Activated T-helper 2 cell treated with anti-CD3 and anti-CD28 coated beads, Interferon-gamma antibody, Interleukin-2, Interleukin-4, amounts not matched to agents 10 μg/mL and 5 μg/mL and 100 μg/mL, durations not matched to agents 14 hours and 24 hours and 36 hours (primary cell): ENCODE results near the gene PAIP2. TPM values are rescaled to one million over a fixed set of nuclear protein-coding genes. Genes with fewer than 3 reads are reported as not detected.

ENCODE experiments used
- DNase-seq: peaks from one replicate; pipeline ENCODE4 v3.0.0; 2021; ENCODE audit warnings: low spot score
- H3K27ac Mint-ChIP-seq: one replicate; pipeline ENCODE4 v1.8.0; 2021; ENCODE audit warnings: mixed read lengths
- H3K27me3 Mint-ChIP-seq: one replicate; pipeline ENCODE4 v1.8.0; 2021; ENCODE audit warnings: low read depth, mixed read lengths
- H3K36me3 Mint-ChIP-seq: one replicate; pipeline ENCODE4 v1.8.0; 2021; ENCODE audit warnings: low read depth, mixed read lengths
- H3K4me1 Mint-ChIP-seq: one replicate; pipeline ENCODE4 v1.8.0; 2021; ENCODE audit warnings: low read depth, mixed read lengths
- H3K4me3 Mint-ChIP-seq: one replicate; pipeline ENCODE4 v1.8.0; 2021; ENCODE audit warnings: low read depth, mild to moderate bottlenecking, moderate library complexity, mixed read lengths
- H3K9me3 Mint-ChIP-seq: one replicate; pipeline ENCODE4 v1.8.0; 2021; ENCODE audit warnings: mixed read lengths
- intact Hi-C: fragments of 100-400 bp; cut with micrococcal nuclease; formaldehyde crosslinking; loops from one replicate; pipeline ENCODE4 v1.15.1; 2023
- total RNA-seq: library from RNA; stranded (reverse); gene quantifications from 2 replicates; pipeline ENCODE4 v1.2.3, GENCODE V29; 2022

Gene PAIP2
- total RNA-seq, 1 donor from 2014 or later = 98.2 TPM

DNA sequence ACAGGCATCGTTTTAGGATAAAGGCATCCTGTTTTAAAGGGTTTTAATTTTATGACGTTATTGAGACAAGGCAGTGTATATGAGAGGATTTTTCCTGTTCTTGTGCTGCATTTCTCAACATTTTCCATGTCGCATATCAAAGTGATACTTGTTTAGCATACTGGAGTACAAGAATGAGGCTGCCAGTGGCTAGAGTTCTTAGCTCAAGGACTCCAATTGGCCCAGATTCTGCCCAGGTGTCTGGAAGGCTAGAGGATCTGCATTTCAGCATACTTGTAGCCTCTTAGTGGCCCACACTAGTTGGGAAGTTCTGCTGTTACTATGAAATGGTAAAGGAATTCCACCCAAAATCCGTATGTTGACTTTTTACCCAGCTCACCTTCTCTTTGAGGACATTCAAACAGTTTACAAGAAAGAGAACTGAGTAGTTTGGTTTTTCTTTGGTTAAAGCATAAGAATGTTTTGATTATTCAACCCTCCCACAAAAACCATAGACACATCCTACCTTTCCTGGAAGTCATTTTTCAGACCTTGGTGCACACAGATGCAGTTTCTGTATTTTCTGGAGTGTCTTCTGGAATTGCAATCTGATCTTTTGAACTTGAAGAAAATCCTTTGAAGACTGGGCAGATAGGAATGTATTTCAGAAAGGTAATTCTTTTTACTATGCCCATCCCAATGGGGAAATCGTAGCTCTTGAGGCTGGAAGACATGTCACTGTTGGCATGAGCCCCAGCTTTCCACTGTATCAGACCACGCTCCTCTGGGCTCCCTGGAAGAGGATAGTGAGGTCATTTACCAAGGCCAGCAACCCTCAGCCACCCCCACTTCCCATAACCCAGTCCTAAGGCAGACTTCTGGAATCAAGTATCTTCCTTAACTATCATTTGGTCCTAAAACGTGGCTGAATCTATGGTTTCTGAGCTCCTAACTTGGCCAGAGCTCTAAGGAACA is 30.1 kb downstream of the PAIP2 start:
- intact Hi-C loops = no loop called here
- H3K27ac Mint-ChIP-seq = peak overlapping the region; percentile 18
- H3K27me3 Mint-ChIP-seq = no peaks in the 10 kb centered on the region
- peaks cover 13% of the 10 kb centered on the region for H3K4me1 Mint-ChIP-seq
- H3K9me3 Mint-ChIP-seq = no peaks in the 10 kb centered on the region
- H3K36me3 Mint-ChIP-seq = peaks cover 36% of the 10 kb centered on the region
- H3K4me3 Mint-ChIP-seq = no peak overlapping the region
- DNase-seq = no peak

GRCh38 chr5:139374909-139375308 is 33.3 kb downstream of the PAIP2 start:
- intact Hi-C loops = no loop called here
- no peak overlapping the region for H3K4me3 Mint-ChIP-seq
- peaks cover 22% of the 10 kb centered on the region for H3K4me1 Mint-ChIP-seq
- peaks cover 30% of the 10 kb centered on the region for H3K36me3 Mint-ChIP-seq
- DNase-seq = no peak
- H3K27ac Mint-ChIP-seq = no peak overlapping the region
- no peaks in the 10 kb centered on the region for H3K27me3 Mint-ChIP-seq
- H3K9me3 Mint-ChIP-seq = no peaks in the 10 kb centered on the region

GRCh38 chr5:139376364-139376763 is 34.7 kb downstream of the PAIP2 start:
- Mint-ChIP-seq H3K36me3 (peaks cover 23% of the 10 kb centered on the region), H3K4me1 (peaks cover 19% of the 10 kb centered on the region), H3K27ac (no peak overlapping the region), H3K4me3 (no peak overlapping the region), H3K27me3 (no peaks in the 10 kb centered on the region), H3K9me3 (no peaks in the 10 kb centered on the region)
- intact Hi-C loops = no loop called here
- no peak for DNase-seq

- no peaks in the 10 kb centered on the region for H3K9me3 Mint-ChIP-seq
- H3K4me3 Mint-ChIP-seq = no peak overlapping the region
- H3K36me3 Mint-ChIP-seq = peaks cover 15% of the 10 kb centered on the region
- H3K4me1 Mint-ChIP-seq = peaks cover 10% of the 10 kb centered on the region
- no peaks in the 10 kb centered on the region for H3K27me3 Mint-ChIP-seq
- intact Hi-C loops = no loop called here
- DNase-seq = no peak
- H3K27ac Mint-ChIP-seq = no peak overlapping the region
These were observed 35.6 kb downstream of the PAIP2 start for GRCh38 chr5:139377226-139377625.

- H3K9me3 Mint-ChIP-seq = no peaks in the 10 kb centered on the region
- no peaks in the 10 kb centered on the region for H3K27me3 Mint-ChIP-seq
- H3K27ac Mint-ChIP-seq = no peak overlapping the region
- no peak overlapping the region for H3K4me3 Mint-ChIP-seq
- peaks cover 13% of the 10 kb centered on the region for H3K36me3 Mint-ChIP-seq
- intact Hi-C loops = no loop called here
- peaks cover 9% of the 10 kb centered on the region for H3K4me1 Mint-ChIP-seq
- DNase-seq = no peak
These were observed 36.6 kb downstream of the PAIP2 start for GRCh38 chr5:139378101-139378825.

DNA sequence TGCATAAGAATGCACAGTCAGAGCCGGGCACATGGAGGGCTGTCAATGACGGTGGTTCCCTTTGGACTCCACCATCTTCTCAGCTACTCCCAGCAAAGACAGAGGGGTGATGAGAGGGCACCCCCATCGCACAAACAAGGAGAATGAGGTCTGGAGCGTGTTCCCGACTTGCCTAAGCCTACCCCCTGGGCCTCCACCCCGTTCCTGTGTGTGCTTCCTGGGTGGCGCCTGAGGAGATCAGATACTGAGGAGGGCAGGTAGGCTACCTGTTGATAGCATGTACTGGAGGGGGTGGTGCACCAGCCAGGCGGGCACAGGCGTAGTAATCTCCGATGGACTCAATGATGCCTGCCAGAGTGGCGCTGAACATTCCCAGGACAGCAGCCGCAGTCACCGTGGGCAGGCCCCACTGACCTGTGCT is 37.3 kb downstream of the PAIP2 start:
- no peak for DNase-seq
- Mint-ChIP-seq H3K27ac (peak overlapping the region; percentile 53), H3K9me3 (no peaks in the 10 kb centered on the region), H3K36me3 (peaks cover 10% of the 10 kb centered on the region), H3K27me3 (no peaks in the 10 kb centered on the region), H3K4me1 (peaks cover 9% of the 10 kb centered on the region), H3K4me3 (no peak overlapping the region)
- intact Hi-C loops = no loop called here

DNA sequence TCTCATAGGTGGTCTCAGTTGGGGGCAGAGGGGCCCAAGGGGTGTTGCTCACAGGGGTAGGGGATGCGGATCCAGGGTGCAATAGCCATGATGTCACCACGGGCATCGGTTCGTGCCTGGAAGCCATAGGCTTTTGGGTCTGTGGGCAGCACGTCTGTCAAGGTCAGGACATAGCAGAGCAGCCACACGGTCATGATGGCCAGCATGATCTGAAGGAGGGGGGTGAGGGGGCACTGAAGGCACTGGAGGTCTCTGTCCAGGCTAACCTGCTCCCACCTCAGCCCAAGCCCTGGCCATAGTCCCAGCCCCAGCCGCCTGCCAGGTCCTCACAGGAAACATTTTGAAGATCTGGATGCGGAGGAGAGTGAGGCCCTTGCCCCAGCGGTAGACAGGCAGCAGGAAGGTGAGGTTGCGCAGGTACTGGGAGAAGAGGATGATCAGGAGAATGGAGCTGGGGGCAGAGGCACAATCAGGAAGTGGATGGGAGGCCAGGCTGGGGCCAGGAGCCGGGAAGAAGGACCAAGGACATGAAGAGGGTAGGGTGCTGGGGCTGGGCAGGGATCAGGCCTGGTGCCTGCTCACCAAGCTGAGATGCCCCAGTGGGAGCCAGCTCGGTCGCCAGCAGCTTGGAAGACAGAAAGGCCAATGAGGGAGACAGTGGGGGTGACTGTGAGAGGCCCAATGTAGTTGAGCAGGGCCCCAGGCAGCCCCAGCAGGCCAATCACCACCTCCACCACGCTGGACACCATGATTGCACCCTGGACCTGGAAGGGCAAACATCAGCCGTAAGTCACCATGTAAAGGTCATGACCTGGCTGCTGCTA is 38.2 kb downstream of the PAIP2 start:
- Mint-ChIP-seq H3K4me1 (peaks cover 14% of the 10 kb centered on the region), H3K27ac (no peak overlapping the region), H3K36me3 (peaks cover 10% of the 10 kb centered on the region), H3K4me3 (no peak overlapping the region), H3K27me3 (no peaks in the 10 kb centered on the region), H3K9me3 (no peaks in the 10 kb centered on the region)
- DNase-seq = no peak
- intact Hi-C loops = no loop called here

DNA sequence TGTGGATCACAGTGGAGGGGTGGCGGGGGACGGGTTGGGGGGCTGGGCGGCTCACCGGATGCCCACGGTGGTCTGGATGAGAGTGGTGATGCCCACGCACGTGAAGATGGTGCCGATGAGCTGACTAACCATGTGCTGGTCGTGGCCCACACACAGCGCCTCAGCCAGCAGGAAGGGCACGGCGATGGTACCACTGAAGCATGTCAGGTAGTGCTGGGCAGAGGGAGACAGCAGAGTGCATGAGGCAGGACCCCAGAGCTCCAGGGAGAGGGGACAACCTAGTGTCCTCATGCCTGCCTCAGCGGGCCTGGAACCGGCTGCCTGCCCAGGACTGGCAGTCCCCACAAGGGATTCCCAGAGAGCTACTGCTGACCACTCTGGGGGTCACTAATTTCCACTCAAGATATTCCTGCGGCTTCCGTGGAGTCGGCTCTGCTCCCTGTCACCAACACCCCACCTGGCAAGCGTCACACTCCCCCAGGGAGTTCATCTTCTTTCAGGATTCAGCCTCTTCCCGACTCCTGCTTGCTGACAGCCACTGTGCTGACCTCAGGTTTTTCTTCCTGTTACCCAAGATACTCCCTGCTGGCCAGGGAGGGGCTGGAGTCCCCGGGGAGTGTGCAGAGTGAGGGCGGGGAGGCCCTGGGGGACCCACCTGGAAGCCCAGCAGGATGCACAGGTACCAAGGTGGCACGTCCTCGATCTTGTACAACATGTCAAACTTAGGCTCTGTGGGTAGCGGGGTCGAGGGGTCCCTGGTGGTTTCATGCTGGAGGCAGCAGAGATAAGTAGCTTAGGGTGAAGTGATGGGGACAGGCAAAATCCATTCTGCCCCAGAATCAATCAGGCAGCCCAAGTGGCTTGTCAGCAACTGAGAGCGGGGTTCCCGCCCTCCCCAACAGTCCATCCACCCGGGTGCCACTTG is 40.4 kb downstream of the PAIP2 start:
- H3K27ac Mint-ChIP-seq = no peak overlapping the region
- H3K36me3 Mint-ChIP-seq = peaks cover 6% of the 10 kb centered on the region
- H3K27me3 Mint-ChIP-seq = no peaks in the 10 kb centered on the region
- H3K4me3 Mint-ChIP-seq = no peak overlapping the region
- H3K4me1 Mint-ChIP-seq = peaks cover 35% of the 10 kb centered on the region
- no peak for DNase-seq
- H3K9me3 Mint-ChIP-seq = no peaks in the 10 kb centered on the region
- intact Hi-C loops = no loop called here

DNA sequence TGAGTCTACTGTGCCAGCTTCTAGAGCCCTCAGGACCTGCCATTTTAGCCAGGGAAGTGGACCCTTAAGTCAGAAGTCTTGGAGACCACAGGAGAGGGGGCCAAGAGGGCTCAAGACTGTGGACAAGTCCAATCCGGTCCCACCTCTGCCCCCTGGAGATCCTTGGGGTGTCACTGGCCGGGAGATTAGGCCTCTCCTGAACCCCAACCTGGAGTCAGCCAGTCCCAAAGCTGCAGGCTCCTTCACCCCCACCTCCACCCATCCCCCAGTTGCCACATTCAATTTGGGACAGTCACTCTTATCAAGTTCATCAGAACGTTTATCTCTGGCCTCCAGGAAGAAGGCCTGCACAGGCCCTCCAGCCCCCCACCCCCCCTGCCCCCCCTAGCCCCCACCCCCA is 41.2 kb downstream of the PAIP2 start:
- H3K27me3 Mint-ChIP-seq = no peaks in the 10 kb centered on the region
- intact Hi-C loops = no loop called here
- peaks cover 32% of the 10 kb centered on the region for H3K4me1 Mint-ChIP-seq
- no peak overlapping the region for H3K4me3 Mint-ChIP-seq
- no peaks in the 10 kb centered on the region for H3K36me3 Mint-ChIP-seq
- H3K9me3 Mint-ChIP-seq = no peaks in the 10 kb centered on the region
- H3K27ac Mint-ChIP-seq = no peak overlapping the region
- DNase-seq = no peak

GRCh38 chr5:139383275-139383992 is 41.8 kb downstream of the PAIP2 start, which contains the start of gene SLC23A1:
Gene SLC23A1, minus strand, starts transcription at chr5:139383297. Its CDS starts 44 bp downstream, at chr5:139383253.
- no peaks in the 10 kb centered on the region for H3K9me3 Mint-ChIP-seq
- no peaks in the 10 kb centered on the region for H3K27me3 Mint-ChIP-seq
- no peak within 1 kb of the TSS for H3K4me3 Mint-ChIP-seq
- intact Hi-C loops = no loop called here
- DNase-seq = no peak
- no peaks in the 10 kb centered on the region for H3K36me3 Mint-ChIP-seq
- H3K27ac Mint-ChIP-seq = peak within 1 kb of the TSS; percentile 38
- H3K4me1 Mint-ChIP-seq = peaks cover 36% of the 10 kb centered on the region

DNA sequence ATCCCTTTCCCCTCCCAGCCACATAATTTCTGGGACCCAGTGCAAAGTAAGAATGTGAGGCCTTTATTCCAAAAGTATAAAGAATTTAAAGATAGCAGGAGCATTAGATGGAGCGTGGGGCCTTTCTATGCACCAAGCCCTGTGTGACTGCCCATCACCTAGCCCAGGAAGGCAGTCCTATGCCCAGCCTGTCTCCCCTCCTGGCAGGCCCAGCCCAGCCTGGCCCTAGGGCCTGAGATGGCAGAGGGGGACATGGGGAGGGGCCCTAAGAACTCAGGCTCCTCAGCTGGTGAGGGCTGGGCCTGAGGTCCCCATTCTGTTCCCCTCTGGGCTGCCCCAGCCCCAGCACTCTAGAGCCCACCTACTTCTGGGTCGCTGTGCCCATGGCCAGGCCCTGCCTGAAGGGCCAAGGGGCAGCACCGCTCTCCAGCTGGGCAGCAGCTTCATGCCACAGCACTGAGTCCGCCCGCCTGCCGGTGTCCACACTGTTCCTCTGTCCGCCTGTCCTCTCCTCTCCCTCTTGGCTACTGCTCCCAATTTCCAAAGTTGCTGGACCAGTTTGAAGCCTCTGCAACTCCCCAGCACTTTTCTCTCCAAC is 42.4 kb downstream of the PAIP2 start:
- Mint-ChIP-seq H3K27me3 (no peaks in the 10 kb centered on the region), H3K27ac (peak overlapping the region; percentile 84), H3K9me3 (no peaks in the 10 kb centered on the region), H3K4me3 (no peak overlapping the region), H3K36me3 (peaks cover 3% of the 10 kb centered on the region), H3K4me1 (peaks cover 35% of the 10 kb centered on the region)
- no peak for DNase-seq
- intact Hi-C loops = no loop called here
